ENCODE measurements around the gene SYN1.

SYN1 gene

GRCh38 chrX:47540754-47541538 lies 78.7 kb downstream of the SYN1 start:
- DNase-seq (ENCODE audit: extremely low read depth in 1 of 2, low read depth in 1 of 2), result no peak

- DNase-seq (ENCODE audit: extremely low read depth in 1 of 2, low read depth in 1 of 2), result no peak
Observed at GRCh38 chrX:47539860-47540259, 79.8 kb downstream of the SYN1 start.

GRCh38 chrX:47530049-47530448 lies 89.6 kb downstream of the SYN1 start:
- no peak for DNase-seq (ENCODE audit: extremely low read depth in 1 of 2, low read depth in 1 of 2)

- DNase-seq (ENCODE audit: extremely low read depth in 1 of 2, low read depth in 1 of 2), result no peak
Observed at GRCh38 chrX:47529548-47529947, 90.1 kb downstream of the SYN1 start.

- no peak for DNase-seq (ENCODE audit: extremely low read depth in 1 of 2, low read depth in 1 of 2)
Observed at GRCh38 chrX:47523713-47524166, 95.9 kb downstream of the SYN1 start.

GRCh38 chrX:47523297-47523696 lies 96.4 kb downstream of the SYN1 start:
- peak; percentile 58 to 60 for DNase-seq (ENCODE audit: extremely low read depth in 1 of 2, low read depth in 1 of 2)
